Chondrocyte (in vitro differentiated cells): ENCODE measurements around the gene CTNNA2. TPM values are rescaled to one million over a fixed set of nuclear protein-coding genes. Genes with fewer than 3 reads are reported as not detected.

Experiments
- DNase-seq: peaks from one replicate; pipeline ENCODE4 v3.0.0; 2021; ENCODE audit warnings: mixed read lengths, low spot score
- H3K27ac Mint-ChIP-seq: one replicate; pipeline ENCODE4 v1.8.0; 2021; ENCODE audit warnings: mild to moderate bottlenecking, moderate library complexity, mixed read lengths; ENCODE audit not compliant: unreplicated experiment
- H3K27me3 Mint-ChIP-seq: 2 replicates; pipeline ENCODE4 v1.8.0; 2021; ENCODE audit warnings: low read depth, mixed read lengths
- H3K36me3 Mint-ChIP-seq: 2 replicates; pipeline ENCODE4 v1.8.0; 2021; ENCODE audit warnings: low read depth, mixed read lengths
- H3K4me1 Mint-ChIP-seq: 2 replicates; pipeline ENCODE4 v1.8.0; 2021; ENCODE audit warnings: low read depth, mild to moderate bottlenecking, mixed read lengths
- H3K4me3 Mint-ChIP-seq: one replicate; pipeline ENCODE4 v1.8.0; 2021; ENCODE audit warnings: mild to moderate bottlenecking, moderate library complexity, mixed read lengths; ENCODE audit not compliant: unreplicated experiment
- H3K9me3 Mint-ChIP-seq: 2 replicates; pipeline ENCODE4 v1.8.0; 2021; ENCODE audit warnings: low read depth, mixed read lengths
- CTCF ChIP-seq: fragments of 200-600 bp; sonication (generic); IDR thresholded peaks from 2 replicates; pipeline ENCODE4 v1.5.0; 2021; ENCODE audit warnings: antibody characterized with exemption, mild to moderate bottlenecking, moderate library complexity
- total RNA-seq: library from RNA; stranded (reverse); gene quantifications from 3 replicates; pipeline ENCODE4 v1.2.1, GENCODE V29; 2021

CTNNA2 gene
- total RNA-seq, 1 donor from 2014 or later, result not detected

GRCh38 chr2:80075719-80076118 is 562.9 kb downstream of the CTNNA2 start:
- peaks cover 2% of the 10 kb centered on the region for H3K9me3 Mint-ChIP-seq
- H3K4me1 Mint-ChIP-seq, result no peaks in the 10 kb centered on the region
- peaks cover 15% of the 10 kb centered on the region for H3K27me3 Mint-ChIP-seq
- no peak for DNase-seq
- TF ChIP-seq CTCF, result no peak
- H3K27ac Mint-ChIP-seq, result no peak overlapping the region
- no peaks in the 10 kb centered on the region for H3K36me3 Mint-ChIP-seq
- H3K4me3 Mint-ChIP-seq, result no peak overlapping the region

- Mint-ChIP-seq H3K27me3 (peaks cover 5% of the 10 kb centered on the region), H3K27ac (no peak overlapping the region), H3K9me3 (peaks cover 2% of the 10 kb centered on the region), H3K36me3 (no peaks in the 10 kb centered on the region), H3K4me1 (no peaks in the 10 kb centered on the region), H3K4me3 (no peak overlapping the region)
- no peak for TF ChIP-seq CTCF
- no peak for DNase-seq
These were observed 565.6 kb downstream of the CTNNA2 start for GRCh38 chr2:80078290-80079036.

- peaks cover 2% of the 10 kb centered on the region for H3K9me3 Mint-ChIP-seq
- no peak overlapping the region for H3K4me3 Mint-ChIP-seq
- no peaks in the 10 kb centered on the region for H3K4me1 Mint-ChIP-seq
- DNase-seq, result no peak
- H3K27me3 Mint-ChIP-seq, result peaks cover 11% of the 10 kb centered on the region
- no peaks in the 10 kb centered on the region for H3K36me3 Mint-ChIP-seq
- no peak overlapping the region for H3K27ac Mint-ChIP-seq
- no peak for TF ChIP-seq CTCF
These were observed 568.1 kb downstream of the CTNNA2 start for GRCh38 chr2:80080957-80081356.

- DNase-seq, result no peak
- H3K27me3 Mint-ChIP-seq, result peaks cover 5% of the 10 kb centered on the region
- H3K4me1 Mint-ChIP-seq, result no peaks in the 10 kb centered on the region
- no peak for TF ChIP-seq CTCF
- no peak overlapping the region for H3K27ac Mint-ChIP-seq
- no peak overlapping the region for H3K4me3 Mint-ChIP-seq
- no peaks in the 10 kb centered on the region for H3K9me3 Mint-ChIP-seq
- no peaks in the 10 kb centered on the region for H3K36me3 Mint-ChIP-seq
These were observed 574.0 kb downstream of the CTNNA2 start for GRCh38 chr2:80086831-80087230.

GRCh38 chr2:80091237-80091636 is 578.4 kb downstream of the CTNNA2 start:
- no peak for DNase-seq
- no peaks in the 10 kb centered on the region for H3K27me3 Mint-ChIP-seq
- peaks cover 5% of the 10 kb centered on the region for H3K9me3 Mint-ChIP-seq
- H3K4me1 Mint-ChIP-seq, result no peaks in the 10 kb centered on the region
- TF ChIP-seq CTCF, result no peak
- no peaks in the 10 kb centered on the region for H3K36me3 Mint-ChIP-seq
- no peak overlapping the region for H3K4me3 Mint-ChIP-seq
- no peak overlapping the region for H3K27ac Mint-ChIP-seq
